GM21717 (cell line): Measurements from ENCODE around the gene IFNA10.
"Not testable (repeated sequence)": the region's sequence is repeated elsewhere in the genome, so short reads cannot be mapped to it uniquely, and the experiment has no call there.

Experiments used
- ATAC-seq: cut with Tn5 transposase; IDR thresholded peaks from one replicate; pipeline ENCODE4 v1.9.1; 2021; ENCODE audit warnings: mild to moderate bottlenecking, moderate library complexity; ENCODE audit not compliant: unreplicated experiment

Gene IFNA10

GRCh38 chr9:21194867-21195776, 11.8 kb downstream of the IFNA10 start:
- peak; percentile 94 for ATAC-seq

DNA sequence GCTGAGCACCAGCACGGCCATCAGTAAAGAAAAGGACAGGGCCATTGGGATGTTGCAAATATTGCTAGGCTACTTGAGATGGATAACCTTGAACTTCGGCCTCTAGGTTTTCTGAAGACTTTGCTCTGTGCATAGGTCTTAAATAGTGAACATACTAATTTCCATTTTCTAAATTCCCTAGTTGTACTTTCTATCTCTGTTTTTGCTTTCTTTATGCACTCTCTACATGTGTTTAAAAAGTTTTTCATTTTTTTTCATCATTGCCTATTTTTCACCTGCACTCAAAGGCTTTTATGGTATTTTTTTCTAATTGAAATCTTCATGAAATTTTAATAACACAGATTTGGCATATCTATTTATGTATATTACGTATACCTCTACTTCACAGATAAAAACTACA, 19.5 kb downstream of the IFNA10 start, which contains the start of gene IFNA4:
TSS of gene IFNA4 (minus strand) at position 101 of the 400 bp plus-strand sequence. CDS start at position 45, 56 bp downstream.
- ATAC-seq, result not testable (repeated sequence)

DNA sequence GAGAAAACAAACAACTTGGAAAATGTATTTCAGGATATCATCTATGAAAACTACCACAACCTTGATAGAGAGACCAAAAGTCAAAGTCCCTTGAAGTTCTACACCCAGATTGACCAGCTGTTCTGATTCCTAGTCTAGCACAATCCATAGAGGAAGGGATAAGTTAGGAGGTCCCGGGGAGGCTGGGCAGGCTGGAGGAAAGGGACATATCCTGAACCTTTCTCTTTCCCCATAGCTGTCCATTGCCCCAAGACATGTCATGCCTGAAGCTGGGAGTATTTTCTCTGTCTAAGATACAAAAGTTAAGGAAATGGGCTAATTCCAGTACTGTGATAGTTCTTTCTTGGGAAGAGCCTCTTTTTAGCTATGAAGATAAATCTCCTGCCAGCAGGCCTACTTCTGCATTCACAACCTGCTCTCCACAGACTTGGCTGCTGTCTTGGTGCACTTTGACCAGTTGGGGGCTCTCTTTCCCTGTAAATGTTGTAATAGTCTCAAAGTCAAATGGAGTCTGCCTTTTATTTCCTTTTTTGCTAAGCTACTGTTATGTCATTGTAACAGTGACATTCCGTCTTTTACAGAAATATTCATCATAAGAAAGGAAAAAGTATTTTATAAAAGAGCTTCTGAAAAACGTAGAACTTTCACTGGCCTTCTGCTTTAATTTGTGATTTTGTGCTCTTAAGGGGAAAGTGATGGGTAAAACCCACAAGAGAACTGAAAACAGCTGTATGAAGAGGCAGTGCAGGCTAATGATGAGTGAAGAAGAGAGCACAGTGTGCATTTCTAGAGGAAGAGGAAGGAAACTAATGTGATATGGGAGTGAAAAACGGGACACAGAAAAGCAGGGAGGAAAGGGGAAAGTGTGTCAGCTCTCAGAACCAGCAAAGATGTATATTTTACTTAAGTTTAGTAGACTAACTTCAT, 23.9 kb downstream of the IFNA10 start:
- peak; percentile 90 for ATAC-seq

DNA sequence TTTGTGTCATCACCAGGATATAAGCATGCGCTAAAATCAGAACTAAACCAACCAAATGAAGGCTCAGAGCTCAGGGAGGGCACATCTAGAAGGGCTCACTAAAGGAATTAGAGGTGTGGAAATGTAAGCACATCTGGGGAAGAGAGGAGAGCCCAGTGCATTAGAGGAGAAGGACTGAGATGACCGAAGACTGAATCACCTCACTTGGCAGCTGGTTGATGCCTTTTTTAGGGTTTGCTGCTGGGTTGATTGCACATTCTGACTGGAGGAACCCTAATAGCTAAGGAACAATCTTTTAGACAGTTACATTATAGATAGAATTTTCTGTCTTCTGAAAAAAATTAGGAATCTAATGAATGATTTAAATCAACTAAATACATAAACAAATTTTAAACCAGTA, 32.3 kb downstream of the IFNA10 start:
- ATAC-seq, result no peak

- ATAC-seq, result no peak
These were observed 34.8 kb downstream of the IFNA10 start for GRCh38 chr9:21172156-21172555.

GRCh38 chr9:21171351-21171750, 35.6 kb downstream of the IFNA10 start:
- ATAC-seq, result no peak

DNA sequence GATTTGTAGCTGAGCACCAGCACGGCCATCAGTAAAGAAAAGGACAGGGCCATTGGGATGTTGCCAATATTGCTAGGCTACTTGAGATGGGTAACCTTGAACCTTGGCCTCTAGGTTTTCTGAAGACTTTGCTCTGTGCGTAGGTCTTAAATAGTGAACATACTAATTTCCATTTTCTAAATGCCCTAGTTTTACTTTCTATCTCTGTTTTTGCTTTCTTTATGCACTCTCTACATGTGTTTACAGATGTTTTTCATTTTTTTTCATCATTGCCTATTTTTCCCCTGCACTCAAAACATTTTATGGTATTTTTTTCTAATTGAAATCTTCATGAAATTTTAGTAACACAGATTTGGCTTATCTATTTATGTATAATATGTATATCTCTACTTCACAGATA, 40.4 kb downstream of the IFNA10 start, which contains the start of gene IFNA21:
TSS of gene IFNA21 (minus strand) at position 101 of the 400 bp plus-strand sequence. CDS start at position 53, 48 bp downstream.
- ATAC-seq, result not testable (repeated sequence)

DNA sequence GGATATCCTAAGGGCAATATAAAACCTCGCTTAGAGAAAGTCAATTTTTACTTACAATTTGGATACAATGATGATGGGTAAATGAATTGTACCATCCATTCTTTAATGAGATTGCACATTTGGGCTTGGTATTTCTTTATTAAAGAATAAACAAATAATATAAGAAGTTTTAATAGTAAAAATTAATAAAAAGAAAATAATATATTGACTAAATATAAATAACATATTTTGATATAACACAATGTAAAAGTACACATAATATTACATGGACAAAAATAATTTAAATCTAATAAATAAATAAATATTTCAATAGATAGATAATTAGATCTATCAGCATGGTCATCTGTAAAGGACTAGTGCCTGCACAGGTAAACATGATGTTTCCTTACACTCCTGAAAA, 41.4 kb downstream of the IFNA10 start:
- no peak for ATAC-seq

DNA sequence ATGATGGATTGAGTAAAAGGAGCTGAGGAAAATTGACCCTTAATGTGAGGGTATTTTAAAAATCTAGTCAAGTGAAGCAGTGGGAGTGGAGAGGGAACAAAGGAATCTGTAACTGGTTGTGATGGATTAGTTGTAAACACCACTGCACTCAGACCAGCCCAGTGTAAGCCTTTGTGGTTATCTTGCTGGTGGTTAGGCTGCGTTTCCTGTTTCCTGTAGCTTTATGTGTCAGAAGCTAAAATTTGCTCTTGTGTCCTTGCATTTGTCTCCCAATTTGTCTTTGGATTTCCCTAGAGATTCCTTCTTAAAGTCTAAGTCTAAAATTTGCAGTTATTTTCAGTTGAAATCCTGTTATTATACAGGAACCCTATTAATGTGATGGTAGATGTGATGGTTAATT, 46.8 kb downstream of the IFNA10 start:
- ATAC-seq, result peak; percentile 84
